Loucy (cell line): Measurements from ENCODE around the gene CSNK1G1.
"Not testable (repeated sequence)": the region's sequence is repeated elsewhere in the genome, so short reads cannot be mapped to it uniquely, and the experiment has no call there.

Source experiments
- H2AFZ ChIP-seq: fragments of 200-600 bp; sonication (generic); 2 replicates; pipeline ENCODE4 v1.6.0; 2016; ENCODE audit warnings: antibody characterized with exemption, mild to moderate bottlenecking, low read length, moderate library complexity
- H3F3A ChIP-seq: fragments of 200-600 bp; 2 replicates; pipeline ENCODE4 v1.6.0; 2016; ENCODE audit warnings: antibody characterized with exemption, low read depth, mild to moderate bottlenecking
- H3K27me3 ChIP-seq: fragments of 200-600 bp; sonication (generic); 2 replicates; pipeline ENCODE4 v1.6.1; 2014; ENCODE audit warnings: low read length, mild to moderate bottlenecking; ENCODE audit not compliant: insufficient read depth, poor library complexity, severe bottlenecking
- H3K36me3 ChIP-seq: fragments of 200-600 bp; sonication (generic); 2 replicates; pipeline ENCODE4 v1.6.1; 2016; ENCODE audit warnings: low read length; ENCODE audit not compliant: insufficient read depth
- H3K4me1 ChIP-seq: fragments of 200-600 bp; sonication (generic); 2 replicates; pipeline ENCODE4 v1.5.1; 2014; ENCODE audit warnings: low read length, mild to moderate bottlenecking; ENCODE audit not compliant: insufficient read depth, poor library complexity, severe bottlenecking
- H3K4me2 ChIP-seq: fragments of 200-600 bp; sonication (generic); 2 replicates; pipeline ENCODE4 v1.6.0; 2014; ENCODE audit warnings: antibody characterized with exemption, low read length, low read depth, mild to moderate bottlenecking; ENCODE audit not compliant: poor library complexity, severe bottlenecking
- H3K4me3 ChIP-seq: fragments of 200-600 bp; sonication (generic); 2 replicates; pipeline ENCODE4 v1.5.1; 2014; ENCODE audit warnings: low read length, mild to moderate bottlenecking, mixed read lengths; ENCODE audit not compliant: poor library complexity, severe bottlenecking
- H3K79me2 ChIP-seq: fragments of 200-600 bp; sonication (generic); 2 replicates; pipeline ENCODE4 v1.6.1; 2014; ENCODE audit warnings: low read length; ENCODE audit not compliant: insufficient read depth
- H3K9ac ChIP-seq: fragments of 200-600 bp; sonication (generic); 2 replicates; pipeline ENCODE4 v1.6.0; 2014; ENCODE audit warnings: mild to moderate bottlenecking, low read depth, low read length, moderate library complexity; ENCODE audit not compliant: poor library complexity, severe bottlenecking
- H3K9me2 ChIP-seq: fragments of 200-600 bp; sonication (generic); replicated peaks from 2 replicates; pipeline ENCODE4 v1.6.1; 2016; ENCODE audit warnings: low read depth, low read length, mixed read lengths
- H3K9me3 ChIP-seq: fragments of 200-600 bp; sonication (generic); 2 replicates; pipeline ENCODE4 v1.6.1; 2014; ENCODE audit warnings: mild to moderate bottlenecking, antibody characterized with exemption, low read length, low read depth; ENCODE audit not compliant: insufficient read depth
- H4K20me1 ChIP-seq: fragments of 200-600 bp; sonication (generic); 2 replicates; pipeline ENCODE4 v1.6.0; 2014; ENCODE audit warnings: antibody characterized with exemption, low read length, mild to moderate bottlenecking; ENCODE audit not compliant: insufficient read depth, poor library complexity, severe bottlenecking
- CTCF ChIP-seq: fragments of 200-600 bp; sonication (generic); conservative IDR thresholded peaks from 2 replicates; pipeline ENCODE4 v1.5.1; 2014; ENCODE audit warnings: mild to moderate bottlenecking, antibody characterized with exemption, low read length
- EZH2phosphoT487 ChIP-seq: fragments of 200-600 bp; IDR thresholded peaks from 2 replicates; pipeline ENCODE4 v1.6.1; 2018; ENCODE audit warnings: antibody characterized with exemption, mild to moderate bottlenecking, moderate library complexity, borderline replicate concordance

Gene CSNK1G1

GRCh38 chr15:64122444-64122843, 233.5 kb downstream of the CSNK1G1 start:
- TF ChIP-seq EZH2phosphoT487: no peak
- no peak for TF ChIP-seq CTCF
- Histone ChIP-seq H3K4me3 (no peak overlapping the region), H3K4me1 (no peaks in the 10 kb centered on the region), H3F3A (no peaks in the 10 kb centered on the region), H3K79me2 (no peaks in the 10 kb centered on the region), H3K27me3 (no peaks in the 10 kb centered on the region), H3K9ac (no peak overlapping the region), H2AFZ (no peak overlapping the region), H4K20me1 (no peaks in the 10 kb centered on the region), H3K9me3 (no peaks in the 10 kb centered on the region), H3K9me2 (no peaks in the 10 kb centered on the region), H3K4me2 (no peak overlapping the region), H3K36me3 (peaks cover 88% of the 10 kb centered on the region)

DNA sequence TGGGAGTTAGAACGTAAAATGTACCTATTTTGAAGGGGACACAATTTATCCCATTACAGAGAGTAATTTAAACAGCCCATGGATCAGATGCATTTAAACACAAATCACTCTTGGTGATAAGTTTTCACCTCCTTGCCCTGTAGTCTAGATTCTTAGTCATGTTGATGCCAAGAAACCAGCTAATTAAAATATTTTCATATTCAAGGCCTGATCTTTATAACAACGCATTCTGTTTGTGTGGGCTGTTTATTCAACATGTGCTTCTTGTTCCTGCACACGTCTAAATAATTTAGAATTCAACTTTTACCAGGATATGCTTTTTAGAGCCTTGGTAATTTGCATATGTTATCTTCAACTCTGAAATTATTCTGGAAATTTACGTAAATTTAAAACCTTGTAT, 234.4 kb downstream of the CSNK1G1 start:
- Histone ChIP-seq H3K4me2 (no peak overlapping the region), H4K20me1 (no peaks in the 10 kb centered on the region), H3K9me2 (no peaks in the 10 kb centered on the region), H3K9me3 (no peaks in the 10 kb centered on the region), H3K36me3 (peaks cover 88% of the 10 kb centered on the region), H2AFZ (no peak overlapping the region), H3K79me2 (no peaks in the 10 kb centered on the region), H3K27me3 (no peaks in the 10 kb centered on the region), H3K4me3 (no peak overlapping the region), H3K4me1 (no peaks in the 10 kb centered on the region), H3F3A (no peaks in the 10 kb centered on the region), H3K9ac (no peak overlapping the region)
- TF ChIP-seq CTCF: no peak
- TF ChIP-seq EZH2phosphoT487: no peak

- not testable (repeated sequence) for H3K9me2 ChIP-seq, H3K4me2 ChIP-seq, H3K4me3 ChIP-seq, H3K9ac ChIP-seq, H2AFZ ChIP-seq, H4K20me1 ChIP-seq, H3K4me1 ChIP-seq, H3K27me3 ChIP-seq, H3K79me2 ChIP-seq, H3F3A ChIP-seq, H3K9me3 ChIP-seq
- H3K36me3 ChIP-seq: peaks cover 89% of the 10 kb centered on the region
Observed at GRCh38 chr15:64120322-64120721, 235.7 kb downstream of the CSNK1G1 start.

DNA sequence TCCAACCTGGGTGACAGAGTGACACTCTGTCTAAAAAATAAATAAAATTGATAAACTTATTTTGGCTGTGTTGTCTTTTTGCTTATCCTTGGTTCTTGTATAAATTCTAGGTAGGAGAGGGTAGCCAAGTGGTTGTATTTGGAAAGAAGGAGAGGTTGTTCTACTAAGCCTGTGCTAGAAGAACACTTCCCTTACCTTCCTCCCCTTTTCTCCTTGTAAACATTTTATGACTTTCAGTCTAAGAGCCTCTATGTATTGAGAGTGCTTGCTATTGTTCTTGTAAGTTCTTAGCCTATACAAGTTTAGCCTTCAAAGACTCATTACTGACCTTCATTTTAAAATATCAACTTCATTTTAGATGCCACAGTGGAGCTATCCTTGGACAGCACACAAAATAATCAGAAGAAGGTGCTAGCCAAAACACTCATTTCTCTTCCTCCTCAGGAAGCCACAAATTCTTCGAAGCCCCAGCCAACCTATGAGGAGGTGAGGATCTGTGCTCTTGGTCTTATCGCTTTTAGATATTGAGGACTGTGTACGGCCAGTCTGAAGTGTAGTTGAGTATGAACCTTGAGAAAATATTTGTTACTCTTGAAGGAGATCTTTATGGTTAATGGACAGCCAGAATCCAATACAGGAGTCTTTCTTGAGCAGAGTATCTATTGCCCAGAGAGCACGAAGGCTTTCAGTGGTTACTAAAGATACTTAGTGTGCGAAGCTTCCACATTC, 238.1 kb downstream of the CSNK1G1 start:
- TF ChIP-seq CTCF (no peak), EZH2phosphoT487 (no peak)
- H3K4me1 ChIP-seq: no peaks in the 10 kb centered on the region
- no peak overlapping the region for H3K4me2 ChIP-seq
- H3K4me3 ChIP-seq: no peak overlapping the region
- H4K20me1 ChIP-seq: peaks cover 2% of the 10 kb centered on the region
- H3K27me3 ChIP-seq: no peaks in the 10 kb centered on the region
- H3K9ac ChIP-seq: no peak overlapping the region
- H3K36me3 ChIP-seq: peaks cover 99% of the 10 kb centered on the region
- H2AFZ ChIP-seq: no peak overlapping the region
- no peaks in the 10 kb centered on the region for H3K9me3 ChIP-seq
- no peaks in the 10 kb centered on the region for H3K9me2 ChIP-seq
- no peaks in the 10 kb centered on the region for H3F3A ChIP-seq
- no peaks in the 10 kb centered on the region for H3K79me2 ChIP-seq
